LNCaP clone FGC (cell line): ENCODE data around the gene CALD1.

Experiments
- DNase-seq: peaks from one replicate; pipeline ENCODE4 v3.0.0-alpha.2; 2011; ENCODE audit warnings: low read depth
- H3K4me3 ChIP-seq: 2 replicates; pipeline ENCODE4 v1.5.1; 2011; ENCODE audit warnings: mild to moderate bottlenecking, low read depth, low read length, control low read depth
- CTCF ChIP-seq: IDR thresholded peaks from 2 replicates; pipeline ENCODE4 v1.5.1; 2012; ENCODE audit warnings: mild to moderate bottlenecking; ENCODE audit not compliant: control insufficient read depth, insufficient read depth; ENCODE audit errors: extremely low read depth

CALD1 gene

GRCh38 chr7:134887523-134887922 is 108.1 kb downstream of the CALD1 start:
- no peak overlapping the region for H3K4me3 ChIP-seq
- DNase-seq, result no peak
- TF ChIP-seq CTCF, result no peak

- no peak for DNase-seq
- TF ChIP-seq CTCF, result no peak
- H3K4me3 ChIP-seq, result no peak overlapping the region
Observed at GRCh38 chr7:134888141-134888740, 108.8 kb downstream of the CALD1 start.

- TF ChIP-seq CTCF, result no peak
- DNase-seq, result no peak
- peak overlapping the region; percentile 75 for H3K4me3 ChIP-seq
Observed at GRCh38 chr7:134890246-134891240, 111.1 kb downstream of the CALD1 start.

- peak; percentile 98 for DNase-seq
- TF ChIP-seq CTCF, result no peak
- H3K4me3 ChIP-seq, result peak overlapping the region; percentile 75
Observed at GRCh38 chr7:134891262-134891695, 111.8 kb downstream of the CALD1 start.

GRCh38 chr7:134891696-134892678 is 112.6 kb downstream of the CALD1 start:
- no peak for DNase-seq
- peak overlapping the region; percentile 75 for H3K4me3 ChIP-seq
- TF ChIP-seq CTCF, result no peak

GRCh38 chr7:134892963-134893362 is 113.5 kb downstream of the CALD1 start:
- DNase-seq, result no peak
- no peak for TF ChIP-seq CTCF
- peak overlapping the region; percentile 75 for H3K4me3 ChIP-seq
